T-helper 17 cell (primary cell): ENCODE data around the gene RXRA. TPM values are rescaled to one million over a fixed set of nuclear protein-coding genes. Genes with fewer than 3 reads are reported as not detected.

ENCODE experiments used
- ATAC-seq: fragments of 150-1000 bp; cut with Tn5 transposase; 2 replicates; pipeline ENCODE4 v1.10.0; 2021; ENCODE audit warnings: mild to moderate bottlenecking, moderate library complexity
- DNase-seq, 3 donors: peaks; one replicate each; pipeline versions ENCODE4 v3.0.0 to v3.0.0-alpha.2; 2020 to 2021
- H3K9me3 ChIP-seq: one replicate; pipeline ENCODE4 v1.7.0; 2013; ENCODE audit warnings: low read length, mild to moderate bottlenecking; ENCODE audit not compliant: control insufficient read depth, poor library complexity, severe bottlenecking
- H3K27ac Mint-ChIP-seq: one replicate; pipeline ENCODE4 v1.8.0; 2022; ENCODE audit warnings: mild to moderate bottlenecking, moderate library complexity, mixed read lengths
- H3K27me3 Mint-ChIP-seq: one replicate; pipeline ENCODE4 v1.8.0; 2022; ENCODE audit warnings: mixed read lengths
- H3K36me3 Mint-ChIP-seq: one replicate; pipeline ENCODE4 v1.8.0; 2022; ENCODE audit warnings: low read depth, mixed read lengths
- H3K4me1 Mint-ChIP-seq: one replicate; pipeline ENCODE4 v1.8.0; 2022; ENCODE audit warnings: mild to moderate bottlenecking, mixed read lengths
- H3K4me3 Mint-ChIP-seq: one replicate; pipeline ENCODE4 v1.8.0; 2022; ENCODE audit warnings: mild to moderate bottlenecking, moderate library complexity, mixed read lengths
- total RNA-seq, 4 donors: library from RNA in 2 of 4; stranded (reverse) in 2 of 4; gene quantifications; one replicate each; pipeline ENCODE4 v1.2.3 and lab custom pipeline; 2022 to 2026

Gene RXRA
- total RNA-seq, 2 donors from 2014 or later: 7.5 to 10.6 TPM

DNA sequence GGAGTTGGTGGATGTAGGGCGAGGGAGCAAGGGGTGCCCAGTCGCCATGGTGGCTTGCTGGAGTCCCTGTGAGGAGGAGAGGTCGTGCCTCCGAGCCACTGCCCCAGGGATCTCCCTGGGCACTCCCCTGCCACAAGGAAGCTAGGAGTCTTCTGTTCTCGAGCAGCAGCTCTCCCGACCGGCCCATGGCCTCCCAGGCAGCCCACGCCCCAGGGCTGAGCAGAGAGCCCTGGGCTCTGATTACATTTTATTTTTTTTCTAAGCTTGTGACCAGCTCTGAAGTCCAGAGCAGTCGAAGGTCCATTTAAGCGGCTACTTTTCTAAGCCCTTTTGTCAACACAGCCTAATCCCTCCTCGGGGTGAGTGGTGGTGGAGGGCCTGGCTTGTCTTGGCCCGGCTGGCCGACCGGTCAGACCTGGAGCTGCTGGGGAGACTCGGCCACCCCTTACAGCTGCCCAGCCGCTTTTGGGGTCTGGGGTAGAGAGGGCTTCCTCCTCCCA, 2.1 kb downstream of the RXRA start:
- no peaks in the 10 kb centered on the region for H3K9me3 ChIP-seq
- DNase-seq: no peak
- H3K27me3 Mint-ChIP-seq: no peaks in the 10 kb centered on the region
- no peak for ATAC-seq
- H3K4me1 Mint-ChIP-seq: peaks cover 12% of the 10 kb centered on the region
- H3K36me3 Mint-ChIP-seq: no peaks in the 10 kb centered on the region
- no peak overlapping the region for H3K27ac Mint-ChIP-seq
- no peak overlapping the region for H3K4me3 Mint-ChIP-seq

DNA sequence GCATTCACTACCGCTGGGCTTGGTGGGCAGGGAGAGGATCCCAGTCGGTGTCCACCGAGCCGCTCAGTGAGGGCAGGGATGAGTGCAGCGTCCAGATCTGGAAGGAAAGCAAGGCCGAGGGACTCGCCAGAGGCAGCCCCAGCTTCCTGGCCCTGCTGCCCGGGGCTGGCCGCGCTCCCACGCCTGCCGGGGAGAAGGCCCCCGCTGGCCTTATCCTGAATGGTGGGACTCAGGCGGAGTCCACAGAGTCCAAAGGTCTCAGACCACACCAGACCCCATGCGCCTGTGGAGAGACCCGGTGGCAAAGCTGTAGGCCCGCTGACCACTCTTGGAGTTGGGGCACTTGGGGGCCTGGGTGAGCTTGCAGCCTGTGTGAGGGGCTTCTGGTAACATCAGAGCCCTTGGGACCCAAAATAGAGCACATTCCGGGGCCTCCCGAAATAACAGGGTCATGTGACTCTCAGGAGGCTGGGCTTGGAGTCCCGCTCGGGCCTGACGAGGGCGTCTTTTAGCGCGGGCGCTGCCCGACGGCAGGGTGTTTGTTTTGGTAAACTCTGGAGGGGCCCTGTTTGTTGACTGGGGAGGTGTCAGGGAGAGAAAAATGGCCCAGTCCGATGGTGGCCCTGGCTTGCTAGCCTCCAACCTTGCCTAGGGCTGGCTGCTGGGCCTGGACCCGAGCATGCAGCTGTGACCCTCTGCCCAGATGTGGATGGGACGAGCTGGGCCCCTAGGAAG, 2.8 kb downstream of the RXRA start:
- H3K9me3 ChIP-seq: no peaks in the 10 kb centered on the region
- no peaks in the 10 kb centered on the region for H3K27me3 Mint-ChIP-seq
- peaks cover 12% of the 10 kb centered on the region for H3K4me1 Mint-ChIP-seq
- no peak overlapping the region for H3K4me3 Mint-ChIP-seq
- no peak for ATAC-seq
- H3K27ac Mint-ChIP-seq: no peak overlapping the region
- DNase-seq: no peak
- H3K36me3 Mint-ChIP-seq: no peaks in the 10 kb centered on the region

GRCh38 chr9:134329576-134329855, 3.3 kb downstream of the RXRA start:
- Mint-ChIP-seq H3K4me3 (no peak overlapping the region), H3K27me3 (no peaks in the 10 kb centered on the region), H3K27ac (no peak overlapping the region), H3K36me3 (no peaks in the 10 kb centered on the region), H3K4me1 (peaks cover 9% of the 10 kb centered on the region)
- DNase-seq (no peak), ATAC-seq (no peak)
- no peaks in the 10 kb centered on the region for H3K9me3 ChIP-seq

GRCh38 chr9:134329886-134330285, 3.6 kb downstream of the RXRA start:
- H3K9me3 ChIP-seq: no peaks in the 10 kb centered on the region
- no peak overlapping the region for H3K27ac Mint-ChIP-seq
- ATAC-seq (no peak), DNase-seq (no peak)
- H3K4me1 Mint-ChIP-seq: peaks cover 9% of the 10 kb centered on the region
- H3K36me3 Mint-ChIP-seq: no peaks in the 10 kb centered on the region
- no peak overlapping the region for H3K4me3 Mint-ChIP-seq
- no peaks in the 10 kb centered on the region for H3K27me3 Mint-ChIP-seq

DNA sequence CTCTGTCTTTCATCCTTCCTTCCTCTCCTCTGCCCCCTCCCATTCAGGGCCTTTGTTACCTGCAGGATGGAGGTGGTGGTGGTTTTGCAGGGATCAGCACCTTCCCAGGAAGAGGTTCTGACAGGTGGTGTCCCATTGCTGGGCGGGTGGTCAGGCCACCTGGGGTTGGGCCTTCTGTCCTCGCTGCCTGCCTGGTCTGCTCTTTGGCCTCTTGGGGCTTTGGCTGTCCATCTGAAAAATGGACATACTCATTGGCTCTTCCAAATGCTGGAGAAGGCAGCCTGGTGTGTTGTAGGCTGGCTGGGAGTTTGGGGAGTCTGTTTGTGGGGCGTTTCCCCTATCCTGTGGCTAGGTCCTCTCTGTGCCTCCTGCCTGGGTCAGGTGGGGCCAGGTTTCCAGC, 4.3 kb downstream of the RXRA start:
- ATAC-seq: no peak
- Mint-ChIP-seq H3K36me3 (no peaks in the 10 kb centered on the region), H3K4me3 (no peak overlapping the region), H3K27ac (no peak overlapping the region), H3K27me3 (no peaks in the 10 kb centered on the region), H3K4me1 (peaks cover 9% of the 10 kb centered on the region)
- no peaks in the 10 kb centered on the region for H3K9me3 ChIP-seq
- DNase-seq: no peak

DNA sequence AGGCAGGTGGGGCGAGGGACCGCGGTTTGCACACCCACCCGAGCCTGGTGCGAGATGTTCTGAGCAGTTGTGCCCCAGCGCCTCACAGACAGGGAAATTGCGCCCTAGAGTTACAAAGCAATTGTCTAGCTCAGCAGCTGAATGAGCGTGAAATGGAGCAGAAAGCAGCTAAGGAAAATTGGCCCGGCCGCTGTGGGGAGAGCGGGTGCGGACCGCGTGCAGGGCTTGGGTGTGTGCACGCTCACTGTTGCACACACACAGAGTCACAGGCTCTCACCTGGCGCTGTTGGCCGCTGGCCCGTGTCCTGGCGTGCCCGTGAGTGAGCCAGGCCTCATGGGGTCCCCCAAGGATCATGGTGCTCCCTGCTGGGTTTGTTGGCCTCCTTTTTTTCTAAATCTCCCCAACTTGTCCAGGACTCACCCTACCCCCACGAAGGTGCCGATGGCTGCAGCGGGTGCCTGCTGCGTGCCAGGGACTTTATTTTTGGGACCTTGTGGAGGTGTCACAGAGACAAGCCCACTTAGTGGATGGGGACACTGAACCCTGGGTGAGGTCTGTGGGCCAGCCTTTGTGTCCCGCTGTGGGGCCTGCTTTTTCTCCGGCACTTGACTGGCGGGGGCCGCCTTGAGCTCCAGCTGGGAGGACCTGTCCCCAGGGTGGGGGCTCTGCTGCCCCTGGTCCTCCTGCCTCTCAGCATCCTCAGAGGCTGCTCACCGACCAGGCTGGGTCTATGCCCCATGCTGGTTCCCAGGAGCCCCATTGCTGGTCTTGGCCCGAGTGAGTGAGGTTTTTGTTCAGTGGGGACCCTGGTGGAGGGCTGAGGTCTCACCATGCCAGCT, 5.2 kb downstream of the RXRA start:
- no peaks in the 10 kb centered on the region for H3K36me3 Mint-ChIP-seq
- H3K27me3 Mint-ChIP-seq: no peaks in the 10 kb centered on the region
- DNase-seq (no peak), ATAC-seq (no peak)
- H3K4me1 Mint-ChIP-seq: peaks cover 9% of the 10 kb centered on the region
- H3K9me3 ChIP-seq: no peaks in the 10 kb centered on the region
- H3K27ac Mint-ChIP-seq: no peak overlapping the region
- no peak overlapping the region for H3K4me3 Mint-ChIP-seq

DNA sequence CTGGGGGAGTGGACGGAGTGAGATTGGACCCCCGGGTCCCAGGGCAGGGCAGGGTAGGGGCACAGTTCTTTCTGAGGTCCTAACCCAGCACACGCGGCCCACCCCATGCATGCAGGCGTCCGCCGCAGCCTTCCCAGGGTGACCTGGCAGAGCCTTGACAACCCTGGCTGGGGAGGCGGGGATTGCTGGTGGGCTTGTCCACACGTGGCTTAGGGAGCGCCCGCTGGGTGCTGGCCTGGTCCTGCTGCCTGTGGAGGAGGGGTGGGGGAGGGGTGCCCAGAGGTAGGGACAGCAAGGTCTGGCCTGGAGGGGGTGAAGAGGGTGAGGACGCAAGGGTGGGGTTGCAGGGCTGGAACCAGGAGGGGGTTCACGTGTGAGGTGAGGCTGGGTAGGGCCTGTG, 6.0 kb downstream of the RXRA start:
- H3K4me1 Mint-ChIP-seq: peaks cover 8% of the 10 kb centered on the region
- H3K27ac Mint-ChIP-seq: no peak overlapping the region
- H3K27me3 Mint-ChIP-seq: no peaks in the 10 kb centered on the region
- no peak for ATAC-seq
- no peaks in the 10 kb centered on the region for H3K36me3 Mint-ChIP-seq
- no peak for DNase-seq
- no peak overlapping the region for H3K4me3 Mint-ChIP-seq
- no peaks in the 10 kb centered on the region for H3K9me3 ChIP-seq

- Mint-ChIP-seq H3K4me1 (peaks cover 7% of the 10 kb centered on the region), H3K36me3 (no peaks in the 10 kb centered on the region), H3K27me3 (no peaks in the 10 kb centered on the region), H3K4me3 (no peak overlapping the region), H3K27ac (no peak overlapping the region)
- no peaks in the 10 kb centered on the region for H3K9me3 ChIP-seq
- ATAC-seq (no peak), DNase-seq (no peak)
These were observed 6.6 kb downstream of the RXRA start for GRCh38 chr9:134332841-134333233.

- no peak for DNase-seq
- Mint-ChIP-seq H3K27me3 (no peaks in the 10 kb centered on the region), H3K36me3 (no peaks in the 10 kb centered on the region), H3K4me1 (peaks cover 7% of the 10 kb centered on the region), H3K27ac (no peak overlapping the region), H3K4me3 (no peak overlapping the region)
- no peak for ATAC-seq
- H3K9me3 ChIP-seq: no peaks in the 10 kb centered on the region
These were observed 7.1 kb downstream of the RXRA start for GRCh38 chr9:134333234-134333873.

GRCh38 chr9:134333874-134334581, 7.8 kb downstream of the RXRA start:
- H3K27me3 Mint-ChIP-seq: no peaks in the 10 kb centered on the region
- H3K36me3 Mint-ChIP-seq: no peaks in the 10 kb centered on the region
- H3K27ac Mint-ChIP-seq: no peak overlapping the region
- no peak overlapping the region for H3K4me3 Mint-ChIP-seq
- ATAC-seq (no peak), DNase-seq (no peak)
- H3K4me1 Mint-ChIP-seq: peaks cover 7% of the 10 kb centered on the region
- H3K9me3 ChIP-seq: no peaks in the 10 kb centered on the region

- Mint-ChIP-seq H3K4me3 (no peak overlapping the region), H3K27ac (no peak overlapping the region), H3K27me3 (no peaks in the 10 kb centered on the region), H3K36me3 (no peaks in the 10 kb centered on the region), H3K4me1 (peaks cover 3% of the 10 kb centered on the region)
- no peak for DNase-seq
- no peak for ATAC-seq
- H3K9me3 ChIP-seq: no peaks in the 10 kb centered on the region
These were observed 8.8 kb downstream of the RXRA start for GRCh38 chr9:134335061-134335460.

DNA sequence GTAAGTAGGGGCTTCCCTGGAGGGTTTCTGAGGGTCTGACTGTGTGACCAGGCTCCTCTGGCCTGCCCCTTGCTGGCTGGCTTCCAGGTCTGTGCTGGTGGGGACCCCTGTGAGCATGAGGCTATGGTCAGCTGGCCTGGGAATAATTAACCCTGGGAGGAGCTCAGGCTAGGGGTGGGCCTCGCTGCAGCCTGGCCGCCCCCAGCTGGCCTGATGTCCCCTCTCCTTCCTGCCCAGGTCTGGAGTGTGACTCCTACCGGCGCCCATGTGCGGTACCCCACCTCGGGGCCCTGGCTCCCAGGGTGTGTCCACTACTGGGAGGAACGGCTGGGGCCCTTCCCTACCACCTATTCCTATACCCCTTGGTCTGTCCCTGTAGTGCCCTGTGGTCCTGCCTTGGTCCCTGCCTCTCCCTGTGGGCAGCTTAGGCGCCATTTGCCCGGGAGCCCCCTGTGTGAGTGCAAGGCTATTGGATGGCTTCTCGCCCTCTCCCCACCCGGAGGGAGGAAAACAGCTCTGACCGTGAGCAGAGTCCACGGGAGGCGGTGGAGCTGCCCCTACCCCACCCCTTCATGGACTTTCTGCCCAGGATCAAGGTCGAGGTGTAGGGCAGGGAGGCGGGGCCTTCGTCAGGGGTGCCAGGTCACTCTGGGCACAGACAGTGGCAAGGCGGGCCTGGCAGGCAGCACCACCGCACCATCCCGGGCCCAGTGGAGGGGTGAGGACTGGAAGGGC, 9.4 kb downstream of the RXRA start:
- H3K36me3 Mint-ChIP-seq: no peaks in the 10 kb centered on the region
- H3K4me1 Mint-ChIP-seq: peaks cover 3% of the 10 kb centered on the region
- no peaks in the 10 kb centered on the region for H3K27me3 Mint-ChIP-seq
- no peak for ATAC-seq
- H3K27ac Mint-ChIP-seq: no peak overlapping the region
- H3K4me3 Mint-ChIP-seq: no peak overlapping the region
- no peaks in the 10 kb centered on the region for H3K9me3 ChIP-seq
- DNase-seq: no peak
